H1 (cell line): ENCODE data around the gene FGFBP1. TPM values are rescaled to one million over a fixed set of nuclear protein-coding genes. Genes with fewer than 3 reads are reported as not detected.

Experiments
- ASH2L ChIP-seq: fragments of 200-600, 300-600 bp; sonication (generic); IDR thresholded peaks from one replicate; pipeline ENCODE4 v1.7.1; 2017; ENCODE audit warnings: low read length
- CHD2 ChIP-seq: IDR thresholded peaks from 2 replicates; pipeline ENCODE4 v1.6.1; 2012; ENCODE audit warnings: low read length, improper control_type of control experiment
- CHD7 ChIP-seq: fragments of 300-600 bp; sonication (generic); IDR thresholded peaks from 2 replicates; pipeline ENCODE4 v1.7.1; 2012; ENCODE audit warnings: low read length, moderate library complexity, mild to moderate bottlenecking, inconsistent platforms; ENCODE audit not compliant: insufficient replicate concordance
- E2F6 ChIP-seq: IDR thresholded peaks from 2 replicates; pipeline ENCODE4 v1.6.1; 2012; ENCODE audit warnings: inconsistent platforms
- GTF2F1 ChIP-seq: IDR thresholded peaks from 2 replicates; pipeline ENCODE4 v1.6.1; 2012; ENCODE audit warnings: low read depth, low read length, improper control_type of control experiment, borderline replicate concordance
- KDM1A ChIP-seq: fragments of 200-600, 300-600 bp; sonication (generic); IDR thresholded peaks from 2 replicates; pipeline ENCODE4 v1.7.1; 2016; ENCODE audit warnings: mild to moderate bottlenecking, low read length, borderline replicate concordance
- MAFK ChIP-seq: IDR thresholded peaks from 2 replicates; pipeline ENCODE4 v1.6.1; 2012; ENCODE audit warnings: low read depth, mild to moderate bottlenecking, improper control_type of control experiment, low read length
- RBBP5 ChIP-seq: IDR thresholded peaks from 2 replicates; pipeline ENCODE4 v1.7.1; 2012; ENCODE audit warnings: low read depth, mild to moderate bottlenecking, inconsistent platforms, low read length, moderate library complexity, borderline replicate concordance
- SAP30 ChIP-seq: fragments of 300-600 bp; sonication (generic); IDR thresholded peaks from 2 replicates; pipeline ENCODE4 v1.7.1; 2012; ENCODE audit warnings: low read length, moderate library complexity, mild to moderate bottlenecking, inconsistent platforms; ENCODE audit not compliant: insufficient read depth, insufficient replicate concordance
- SIN3A ChIP-seq, 2 experiments: IDR thresholded peaks in 1 of 2; conservative IDR thresholded peaks in 1 of 2; 2 replicates each; pipeline ENCODE4 v1.6.1; 2011 to 2012; ENCODE audit warnings: low read length in 2 of 2, improper control_type of control experiment in 1 of 2, low read depth in 1 of 2, mild to moderate bottlenecking in 1 of 2
- SP1 ChIP-seq: IDR thresholded peaks from 2 replicates; pipeline ENCODE4 v1.6.1; 2011; ENCODE audit warnings: low read depth, low read length
- polyA plus RNA-seq, 7 experiments: library from polyadenylated mRNA; depleted of rRNA in 3 of 7; stranded (reverse) in 5 of 7; unstranded in 2 of 7; fragments of >200 nt in 5 of 7; fragments of 200-250 nt in 2 of 7; gene quantifications; 1 replicate in 5 of 7; 2 replicates in 1 of 7; 4 replicates in 1 of 7; pipeline versions ENCODE4 v1.2.1 to v1.2.3, GENCODE V29; 2011 to 2013; ENCODE audit warnings: missing spikeins in 2 of 7, mixed read lengths in 2 of 7
- total RNA-seq: library from RNA; stranded (reverse); fragmentation: NEBNext Ultra II Directional; extraction: Animal tissue kit (Norgen Biotek cat#: 25700); gene quantifications from 2 replicates; pipeline ENCODE4 v1.2.1, GENCODE V29; 2021

FGFBP1 gene
- total and polyA plus RNA-seq, 2 of the 8 experiments (the other 6 are each of a cell fraction or from before 2014, with no cell fraction given), result 0.17 to 0.20 TPM

- TF ChIP-seq CHD7, result no peak
- TF ChIP-seq ASH2L, result peak; percentile 64
- no peak for TF ChIP-seq SIN3A (conservative IDR thresholded peaks at IDR 0.05 in 1 of 2, IDR thresholded peaks at IDR 0.05 in 1 of 2; ENCODE audit: low read depth in 1 of 2, low read length in 2 of 2)
- no peak; the same call in 1 of the 2 replicates for TF ChIP-seq E2F6
- TF ChIP-seq SAP30, result no peak
- TF ChIP-seq SP1, result 0 out of 2 replicates have a peak, but pooled peaks have one; percentile 22
- no peak for TF ChIP-seq MAFK
- TF ChIP-seq RBBP5, result no peak
- TF ChIP-seq CHD2, result no peak
- no peak for TF ChIP-seq GTF2F1
- no peak for TF ChIP-seq KDM1A
Measured at GRCh38 chr4:15906020-15906443, 32.5 kb downstream of the FGFBP1 start (continued).
